ENCODE measurements around the gene PLCB4.

Gene PLCB4

DNA sequence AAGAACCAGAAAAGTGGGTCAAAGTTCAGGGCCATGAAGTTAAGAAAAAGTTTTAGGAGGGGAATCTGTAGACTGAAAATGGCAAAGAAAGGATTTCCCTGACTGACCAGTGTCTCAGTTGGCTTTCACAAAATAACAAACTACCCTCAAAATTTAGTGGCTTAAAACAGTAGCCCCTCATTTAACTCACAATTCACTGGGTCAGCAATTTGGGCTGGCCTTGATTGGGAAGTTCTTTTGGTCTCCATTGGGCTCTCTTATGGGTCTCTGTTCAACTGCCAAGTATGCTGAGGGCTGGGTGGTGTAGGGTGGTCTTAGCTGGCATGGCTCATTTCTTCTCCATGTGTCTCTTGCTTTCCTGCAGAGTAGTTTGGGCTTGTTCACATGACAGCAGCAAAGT is 161.5 kb downstream of the PLCB4 start:
- DNase-seq = no peak

GRCh38 chr20:9233804-9234203 is 164.9 kb downstream of the PLCB4 start:
- no peak for DNase-seq

DNA sequence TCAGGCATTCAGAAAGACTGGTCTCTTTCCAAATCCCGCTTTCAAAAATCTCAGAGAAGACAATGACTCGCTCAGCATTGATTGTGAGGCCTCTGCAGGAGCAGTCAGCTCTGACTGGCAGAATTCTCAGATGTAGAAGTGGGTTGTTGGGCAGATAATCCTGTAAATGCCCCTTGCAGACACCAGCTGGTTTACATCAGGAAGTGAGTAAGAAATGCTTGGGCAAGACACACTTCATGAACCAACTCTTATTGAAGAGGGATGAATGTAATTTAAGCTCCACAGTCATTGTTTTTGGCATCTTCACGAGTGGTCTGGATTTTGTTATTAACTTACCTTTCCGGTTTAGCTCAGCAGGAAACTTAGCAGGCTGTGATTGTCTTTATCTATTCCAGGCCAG is 166.6 kb downstream of the PLCB4 start:
- no peak for DNase-seq

GRCh38 chr20:9236458-9236857 is 167.6 kb downstream of the PLCB4 start:
- DNase-seq = no peak

- DNase-seq = no peak
These were observed 172.4 kb downstream of the PLCB4 start for GRCh38 chr20:9241232-9241692.

DNA sequence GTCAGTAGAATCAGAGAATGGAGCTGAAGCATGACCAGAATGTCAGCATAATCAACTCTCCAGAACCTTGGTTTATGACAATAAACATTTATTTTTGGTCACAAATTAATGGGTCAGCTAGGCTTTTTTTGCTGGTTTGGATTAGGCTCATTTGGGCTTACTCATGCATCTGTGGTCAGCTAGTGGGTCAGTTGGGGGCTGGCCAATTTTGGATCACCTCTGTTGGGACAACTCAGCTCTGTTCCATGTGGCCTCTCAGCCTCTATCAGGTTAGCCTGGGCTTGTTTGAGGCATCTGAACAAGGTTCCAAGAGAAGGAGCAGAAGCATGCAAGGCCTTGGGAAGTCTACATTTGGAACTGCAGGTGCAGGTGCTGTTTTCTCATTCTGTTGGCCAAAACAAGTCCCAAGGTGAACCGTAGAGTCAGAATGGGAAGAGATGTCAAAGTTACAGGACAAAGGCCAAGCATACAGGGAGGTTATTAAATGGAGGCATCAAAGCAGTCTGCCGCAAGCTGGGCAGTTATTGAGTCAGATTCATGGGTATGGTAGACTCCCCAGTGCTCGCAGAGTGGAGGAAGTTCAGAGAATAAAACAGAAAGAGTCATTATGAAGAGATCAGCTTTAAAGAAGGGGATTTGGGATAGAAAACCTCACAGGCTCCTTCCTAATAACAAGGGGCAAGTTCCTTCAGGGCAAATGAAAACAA is 173.0 kb downstream of the PLCB4 start:
- DNase-seq = no peak

DNA sequence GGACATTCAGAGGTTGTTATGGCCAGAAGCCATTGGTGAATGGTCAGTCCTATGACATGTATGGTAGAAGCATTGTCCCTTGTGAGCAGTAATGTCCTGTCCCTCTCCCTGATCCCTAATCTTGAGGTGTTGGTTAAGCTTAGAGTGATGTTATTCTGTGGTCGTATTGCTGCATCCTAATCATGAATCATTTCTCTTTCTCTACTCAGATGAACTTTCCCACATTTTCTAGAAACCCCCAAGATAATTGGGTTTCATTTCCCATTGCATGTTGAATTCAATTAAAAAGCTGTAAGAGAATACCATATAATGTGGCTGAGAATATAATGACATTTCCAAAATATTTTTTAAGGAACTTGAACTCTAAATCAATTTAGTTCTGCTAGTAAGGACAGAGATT is 175.1 kb downstream of the PLCB4 start:
- no peak for DNase-seq

DNA sequence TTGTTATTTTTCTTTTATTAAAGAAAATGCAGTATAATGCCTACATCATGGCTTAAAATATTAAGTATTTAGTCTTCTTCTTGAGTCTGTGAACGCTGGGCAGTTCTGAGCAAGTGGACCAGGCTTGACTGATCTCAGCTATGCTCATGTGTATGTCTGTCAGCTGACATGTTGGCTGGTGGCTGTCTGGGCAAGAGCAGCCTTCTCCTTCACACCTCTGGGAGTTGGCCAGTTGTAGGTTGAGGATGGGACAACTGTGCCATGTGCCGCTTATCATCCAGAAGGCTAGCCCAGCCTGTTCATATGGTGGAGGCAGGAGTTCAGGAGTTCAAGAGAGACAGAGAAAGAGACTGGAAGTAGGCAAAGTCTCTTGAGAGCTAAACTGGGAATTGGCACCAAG is 175.9 kb downstream of the PLCB4 start:
- DNase-seq = no peak

DNA sequence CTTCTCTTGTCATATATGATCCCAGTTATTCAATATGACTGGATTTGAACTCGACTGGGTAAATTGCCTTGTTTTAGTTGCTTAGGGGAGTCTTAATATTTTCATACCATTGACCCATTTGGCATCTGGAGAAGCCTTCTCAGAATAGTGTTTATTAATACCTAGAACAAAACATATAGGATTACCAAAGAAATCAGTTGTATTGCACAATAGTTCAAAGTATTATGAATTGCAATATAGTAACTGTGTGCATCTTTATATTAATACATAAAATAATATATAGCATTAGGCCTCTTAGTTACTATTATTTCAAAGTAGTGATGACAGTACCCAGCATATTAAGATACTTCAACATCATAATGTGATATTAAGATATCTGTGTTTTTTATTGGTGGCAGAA is 177.8 kb downstream of the PLCB4 start:
- no peak for DNase-seq

GRCh38 chr20:9250511-9250910 is 181.6 kb downstream of the PLCB4 start:
- DNase-seq = no peak

DNA sequence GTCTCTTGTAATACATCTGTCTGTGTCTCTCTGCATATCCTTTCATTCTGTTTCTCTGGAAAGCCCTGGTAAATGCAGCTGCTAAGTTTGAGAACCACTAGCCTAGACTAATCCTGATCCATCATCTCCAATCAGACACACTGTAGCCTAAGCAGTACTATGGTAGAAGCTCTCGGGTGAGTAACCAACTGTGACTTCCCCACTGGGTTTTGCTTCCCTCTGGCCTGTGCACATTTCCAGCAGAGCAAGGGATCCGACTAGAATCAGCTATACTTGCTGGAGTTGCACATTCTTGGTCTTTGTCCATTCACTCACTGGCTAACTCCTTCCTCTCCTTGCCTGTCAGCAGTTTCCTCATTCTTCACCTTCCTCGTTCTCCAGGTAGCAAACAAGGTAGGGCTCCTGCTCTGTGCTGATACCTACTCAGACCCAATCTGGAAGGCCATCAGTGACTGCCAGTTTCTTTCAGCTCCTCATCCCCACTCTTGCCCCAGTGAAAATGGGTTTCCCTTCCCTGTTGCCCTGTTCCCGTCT is 184.2 kb downstream of the PLCB4 start:
- no peak for DNase-seq

GRCh38 chr20:9255171-9255570 is 186.3 kb downstream of the PLCB4 start:
- no peak for DNase-seq

DNA sequence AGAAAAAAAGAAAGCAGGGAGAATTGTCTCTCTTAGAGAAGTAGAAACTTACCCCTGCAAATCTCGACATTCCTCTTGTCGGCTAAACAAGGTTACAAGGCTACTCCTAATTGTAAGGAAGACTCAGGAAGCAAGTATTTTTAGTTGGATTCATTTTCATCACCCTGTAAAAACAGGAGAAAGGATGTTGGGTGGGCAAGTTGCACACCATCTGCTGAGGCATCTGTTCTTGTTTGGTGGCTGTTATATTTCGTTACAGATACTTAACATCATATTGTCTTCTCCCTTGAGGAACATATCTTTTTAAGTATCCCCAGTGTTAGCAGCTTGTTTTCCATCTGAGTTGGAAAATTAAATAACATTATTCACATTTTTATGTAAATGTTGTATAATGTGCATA is 187.5 kb downstream of the PLCB4 start:
- DNase-seq = no peak

DNA sequence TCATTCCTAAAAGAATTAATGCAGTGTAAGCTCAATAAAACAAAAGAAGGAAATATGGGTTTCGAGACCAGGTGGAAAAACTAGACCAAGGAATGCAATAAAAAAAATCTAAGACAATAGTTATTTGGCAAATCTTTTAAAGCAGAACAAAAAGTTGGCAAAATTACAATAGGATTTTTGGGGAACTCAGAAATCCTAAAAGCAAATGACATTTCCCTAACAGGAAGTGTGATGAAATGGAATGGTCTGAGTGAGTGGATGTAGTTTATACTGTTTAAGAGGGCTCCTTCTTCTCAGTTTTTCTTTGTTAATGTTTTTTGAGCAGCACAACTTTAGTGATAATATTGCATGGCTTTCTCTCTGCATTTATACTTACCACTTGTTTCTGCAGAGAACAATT is 190.0 kb downstream of the PLCB4 start:
- DNase-seq = no peak

DNA sequence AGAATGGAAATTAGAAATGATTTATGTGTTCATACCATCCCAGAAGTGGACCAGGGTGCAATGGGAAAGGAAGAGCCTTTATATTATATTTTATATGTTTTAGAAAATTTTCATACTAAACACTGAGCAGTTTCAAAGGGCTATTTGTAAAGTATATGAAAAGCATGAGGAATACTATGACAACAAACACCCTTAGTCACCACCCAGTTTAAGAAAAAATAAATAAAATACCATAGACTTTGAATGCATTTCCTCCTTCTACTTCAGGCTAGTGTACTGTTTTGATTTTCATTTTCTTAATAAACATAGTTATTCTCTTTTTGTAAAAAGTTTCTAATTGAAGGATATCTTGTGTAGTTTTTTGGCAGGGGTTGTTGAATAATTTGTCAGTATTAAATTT is 191.1 kb downstream of the PLCB4 start:
- no peak for DNase-seq

DNA sequence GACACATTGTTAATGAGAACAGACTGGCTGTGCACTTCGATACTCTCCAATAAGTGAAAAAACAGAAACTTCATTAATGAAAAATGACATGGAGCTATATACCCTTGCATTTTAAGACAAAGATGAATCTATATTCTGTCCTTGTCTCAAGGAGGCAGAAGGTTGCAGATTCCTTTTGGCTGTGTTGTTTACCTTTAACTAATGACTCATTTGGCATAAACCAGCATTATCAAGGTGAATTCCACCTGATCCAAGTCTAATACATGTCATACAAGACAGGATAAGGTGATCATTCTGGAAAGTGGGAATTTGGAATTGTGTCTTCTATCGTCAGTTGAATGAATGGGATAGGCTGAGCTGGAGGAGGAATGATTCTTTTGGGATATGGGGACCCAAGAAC is 192.9 kb downstream of the PLCB4 start:
- no peak for DNase-seq

DNA sequence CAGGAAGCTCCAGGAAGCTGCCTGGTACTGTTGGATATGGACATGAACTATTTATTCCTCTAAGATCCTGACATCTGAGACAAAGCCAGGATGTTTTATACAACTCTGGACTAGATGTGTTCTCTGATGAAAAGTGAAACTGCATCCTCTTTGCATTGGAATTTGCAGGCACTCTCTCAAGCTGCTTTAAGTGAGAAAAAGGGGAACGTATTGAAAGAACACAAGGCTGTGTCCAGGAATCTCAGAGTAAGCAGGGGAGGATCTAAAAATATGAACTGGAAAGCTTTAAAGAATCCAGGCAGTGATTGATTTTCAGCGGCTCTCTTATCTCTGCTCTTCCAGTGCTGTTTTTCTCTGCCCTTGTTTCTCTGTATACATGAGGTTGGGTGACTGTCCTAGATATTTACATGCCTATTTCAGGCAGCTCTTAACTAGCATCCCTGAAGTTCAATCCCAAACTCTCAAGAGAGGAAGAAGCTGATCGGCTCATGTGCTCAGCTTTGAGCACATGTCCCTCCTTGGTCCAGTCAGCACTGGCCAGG is 193.8 kb downstream of the PLCB4 start:
- no peak for DNase-seq

- DNase-seq = no peak
These were observed 200.5 kb downstream of the PLCB4 start for GRCh38 chr20:9269280-9269971.

DNA sequence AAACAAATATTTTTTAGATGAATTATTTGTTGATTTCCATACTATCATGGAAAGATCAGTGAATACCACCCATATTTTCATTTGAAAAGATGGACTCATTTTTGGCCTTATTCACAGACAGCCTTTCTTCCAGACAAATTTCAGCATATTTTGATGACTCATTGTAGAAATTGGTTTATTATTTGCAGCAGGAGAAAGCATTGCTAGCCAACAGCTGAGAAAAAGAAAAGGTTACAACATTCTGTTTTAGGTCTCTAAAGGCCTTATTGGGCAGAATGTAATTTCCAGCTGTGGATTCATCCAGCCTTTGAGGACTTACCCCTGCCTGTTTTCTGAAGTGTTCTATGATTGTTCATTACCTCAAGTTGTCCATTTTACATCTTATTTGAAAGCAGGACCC is 201.9 kb downstream of the PLCB4 start:
- no peak for DNase-seq

DNA sequence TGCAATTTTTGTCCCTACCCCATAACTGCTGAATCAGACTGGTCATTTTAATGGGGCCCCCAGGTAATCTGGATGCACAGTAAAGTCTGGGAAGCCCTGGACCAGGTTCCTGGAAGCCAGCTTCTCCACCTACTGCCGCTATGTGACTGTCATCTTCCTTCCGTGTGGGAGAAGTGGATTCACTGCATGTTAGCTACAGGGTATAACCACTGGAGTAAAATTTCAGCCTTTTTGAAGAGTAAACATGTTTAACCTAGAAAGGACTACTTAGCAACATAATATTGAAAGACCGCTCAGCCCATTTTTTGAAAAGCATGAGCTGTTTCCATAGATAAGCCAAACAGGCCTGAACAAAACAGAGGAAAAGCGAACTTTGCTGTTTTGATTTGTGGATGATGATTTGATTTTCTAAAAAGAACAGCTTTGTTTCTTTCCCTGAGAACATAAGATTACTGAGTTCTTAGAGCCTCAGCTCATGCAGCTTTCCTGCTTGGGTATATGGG is 208.1 kb downstream of the PLCB4 start:
- DNase-seq = no peak

- DNase-seq = no peak
These were observed 211.1 kb downstream of the PLCB4 start for GRCh38 chr20:9279918-9280401.

DNA sequence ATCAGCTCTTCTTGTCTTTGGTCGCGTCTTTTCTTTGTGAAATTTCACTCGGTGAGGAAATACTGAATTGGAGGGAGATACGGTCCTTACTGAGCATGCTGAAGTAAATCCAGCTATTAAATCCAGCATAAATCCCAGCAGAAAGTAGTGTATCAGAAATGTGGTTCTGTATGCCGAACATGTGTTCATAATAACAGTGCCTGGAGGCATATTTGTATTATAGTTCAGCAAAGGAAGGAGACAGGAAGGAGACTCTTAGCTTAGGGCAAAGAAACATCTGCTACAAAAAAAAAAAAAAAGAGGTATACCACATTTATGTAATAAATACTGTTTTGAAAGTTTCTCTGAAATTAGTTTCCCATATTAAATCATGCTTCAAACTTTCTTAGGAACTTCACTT is 211.8 kb downstream of the PLCB4 start:
- DNase-seq = no peak

GRCh38 chr20:9281803-9282202 is 212.9 kb downstream of the PLCB4 start:
- no peak for DNase-seq

GRCh38 chr20:9285617-9286016 is 216.7 kb downstream of the PLCB4 start:
- DNase-seq = no peak

Measured in stimulated activated naive CD4-positive, alpha-beta T cell (primary cell).